ENCODE measurements around the gene EHD1. TPM values are rescaled to one million over a fixed set of nuclear protein-coding genes. Genes with fewer than 3 reads are reported as not detected.

EHD1 gene
- 81.4 and 117 TPM in 2 replicates for total RNA-seq (2014; rRNA removed; shearing (Covaris generic))

DNA sequence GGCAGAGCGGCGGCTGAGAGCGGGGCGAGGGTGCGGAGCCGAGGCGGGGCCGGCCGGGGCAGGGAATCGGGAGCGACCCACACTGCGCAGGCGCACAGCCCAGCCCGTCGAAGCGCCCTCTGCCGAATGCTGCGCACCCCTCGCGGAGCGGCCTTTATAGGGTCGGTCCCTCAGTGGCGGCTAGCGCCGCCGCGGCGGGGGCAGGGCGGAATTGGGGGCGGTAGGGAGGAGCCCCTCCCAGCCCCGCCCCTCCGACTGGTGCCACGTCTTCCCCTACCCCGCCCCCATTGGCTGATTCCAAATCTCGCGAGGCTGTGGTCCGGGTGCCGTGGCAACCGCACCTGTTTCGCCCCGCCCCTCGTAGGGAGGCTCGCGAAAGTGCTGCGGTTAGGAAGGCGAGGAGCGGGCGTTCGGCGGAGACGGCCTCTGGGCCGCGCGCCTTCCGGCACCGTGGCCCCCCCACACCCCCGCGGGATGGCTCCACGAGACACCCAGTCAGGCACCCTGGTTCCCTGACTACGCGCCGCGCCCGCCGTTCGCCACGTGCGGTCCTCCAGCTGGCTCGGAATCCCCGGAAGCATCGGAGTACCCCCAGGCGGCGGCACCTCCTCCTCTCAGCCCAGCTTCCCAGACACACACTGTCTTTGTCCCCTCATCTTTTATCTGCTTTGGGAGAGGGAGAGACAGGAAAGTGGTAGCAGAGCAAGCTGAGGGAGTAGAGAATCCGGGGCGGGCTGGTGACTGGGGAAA lies at the start of gene EHD1:
TSS of gene EHD1 (minus strand) at position 128 of the 750 bp plus-strand sequence. CDS start 157 bp downstream, outside the sequence.
- peak; percentile 94 for DNase-seq (ENCODE audit: low spot score)

DNA sequence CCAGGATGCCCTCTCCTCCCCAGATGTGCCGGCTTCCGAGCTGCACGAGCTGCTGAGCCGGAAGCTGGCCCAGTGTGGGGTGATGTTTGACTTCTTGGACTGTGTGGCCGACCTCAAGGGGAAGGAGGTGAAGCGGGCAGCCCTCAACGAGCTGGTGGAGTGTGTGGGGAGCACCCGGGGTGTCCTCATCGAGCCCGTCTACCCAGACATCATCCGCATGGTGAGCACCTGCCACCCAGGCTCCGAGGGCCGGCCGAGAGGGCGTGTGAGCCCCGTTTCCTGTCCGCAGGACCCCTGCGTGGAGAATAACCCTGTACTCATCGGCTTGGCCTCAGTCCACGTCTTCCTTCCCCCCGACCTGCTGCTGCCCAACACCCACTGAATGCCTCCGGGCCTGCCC lies 48.3 kb upstream of the EHD1 start:
- no peak for DNase-seq (ENCODE audit: low spot score)

DNA sequence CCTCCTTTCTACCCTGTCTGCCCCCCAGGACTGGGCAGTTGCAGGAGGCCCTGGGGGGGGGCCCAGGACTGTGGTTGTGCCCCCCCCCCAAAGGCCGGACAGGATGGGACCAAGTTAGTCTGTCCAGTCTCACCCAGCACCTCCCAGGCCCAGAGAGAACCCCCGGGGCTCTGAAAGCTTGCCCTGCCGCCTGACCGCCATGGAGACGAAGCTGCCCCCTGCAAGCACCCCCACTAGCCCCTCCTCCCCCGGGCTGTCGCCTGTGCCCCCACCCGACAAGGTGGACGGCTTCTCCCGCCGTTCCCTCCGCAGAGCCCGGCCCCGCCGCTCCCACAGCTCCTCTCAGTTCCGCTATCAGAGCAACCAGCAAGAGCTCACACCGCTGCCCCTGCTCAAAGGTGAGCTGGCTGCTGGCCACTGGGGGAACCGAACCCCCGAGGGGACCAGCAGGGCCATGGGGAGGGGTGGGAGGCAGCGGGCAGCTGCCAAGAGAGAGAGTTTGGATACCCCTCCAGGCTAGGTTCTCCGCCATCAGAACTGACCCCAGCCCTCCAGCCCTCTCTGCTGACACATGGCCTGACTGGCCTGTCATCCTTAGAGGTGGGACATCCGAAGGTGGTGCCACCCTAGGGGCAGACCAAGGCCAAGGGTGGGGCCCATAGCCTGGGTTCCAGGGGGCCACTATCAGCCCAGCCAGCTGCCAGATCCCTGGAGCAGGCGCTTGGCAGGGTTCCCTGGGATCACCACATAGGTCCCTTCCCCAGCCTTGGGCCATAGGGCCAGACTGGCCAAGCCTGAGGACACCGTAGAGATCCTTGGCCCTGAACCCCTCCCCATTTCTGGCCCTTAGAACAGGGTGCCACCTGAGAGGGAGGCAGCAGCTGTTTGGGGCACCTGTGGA lies 47.4 kb upstream of the EHD1 start:
- DNase-seq (ENCODE audit: low spot score) = no peak

DNA sequence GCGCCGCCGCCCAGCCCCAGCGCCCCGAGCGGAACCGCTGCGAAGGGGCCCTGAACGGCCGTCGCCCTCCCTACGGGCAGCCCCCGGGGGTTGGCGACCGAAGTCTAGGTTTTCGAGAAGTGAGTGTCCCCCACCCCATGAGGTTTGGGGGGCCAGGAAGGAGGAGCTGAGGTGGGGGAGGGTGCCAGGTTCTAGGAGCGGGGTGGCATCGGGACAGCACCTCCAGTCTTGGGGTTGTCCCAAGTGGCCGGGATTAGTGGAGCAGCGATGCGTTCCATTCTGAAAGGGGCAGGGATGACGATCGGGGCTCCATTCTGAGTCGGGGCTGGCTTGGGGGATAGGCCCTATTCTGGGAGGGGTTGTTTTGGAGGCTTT lies 46.5 kb upstream of the EHD1 start:
- DNase-seq (ENCODE audit: low spot score) = no peak

DNA sequence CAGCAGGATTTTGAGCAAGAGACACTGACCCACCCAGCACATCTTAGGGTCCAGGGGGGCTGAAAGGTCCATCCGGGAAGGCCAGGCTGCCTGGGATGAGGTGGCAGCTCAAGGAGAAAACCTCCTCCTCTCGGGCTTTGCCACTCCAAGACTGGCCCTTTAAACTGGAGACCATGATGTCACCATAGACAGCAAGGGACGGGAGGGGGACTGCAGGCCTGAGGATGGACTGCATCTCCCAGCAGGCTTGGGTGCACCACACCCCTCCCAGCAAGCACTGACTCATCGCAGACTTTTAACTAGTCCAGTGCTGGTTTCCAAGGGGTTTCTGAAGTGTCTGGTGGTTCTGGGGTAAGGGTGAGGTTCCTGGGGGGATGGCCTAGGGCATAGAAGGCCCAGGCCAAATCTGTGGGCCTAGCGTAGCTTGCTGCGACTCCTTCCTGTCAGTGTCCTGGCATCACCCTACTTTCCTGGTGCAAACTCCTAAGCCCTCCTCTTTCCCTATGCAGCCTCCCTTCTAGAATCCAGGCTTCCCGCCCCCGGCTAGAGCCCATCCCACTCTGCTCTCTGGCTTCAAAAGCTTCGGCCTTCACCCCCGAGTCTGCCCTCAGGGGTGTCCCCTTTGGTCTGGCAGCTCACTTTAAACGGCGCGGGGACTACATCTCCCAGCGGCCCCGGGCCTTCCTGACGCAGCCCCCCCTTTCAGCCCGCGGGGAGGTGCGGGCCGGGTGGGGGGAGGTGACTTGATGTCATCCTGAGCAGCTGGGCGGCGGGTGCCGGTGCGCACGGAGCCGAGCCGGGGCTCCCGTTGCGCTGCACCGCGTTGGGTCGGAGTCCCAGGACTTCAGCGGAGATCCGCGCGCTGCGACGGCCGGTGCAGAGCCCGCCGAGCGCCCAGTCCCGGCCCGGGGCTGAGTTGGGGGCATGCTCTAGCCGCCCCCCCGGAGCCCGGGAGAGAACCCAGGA lies 45.8 kb upstream of the EHD1 start, which contains the start of gene PPP2R5B:
TSS of gene PPP2R5B (plus strand) at position 746 of the 966 bp plus-strand sequence. CDS start 1,046 bp downstream, outside the sequence.
- DNase-seq (ENCODE audit: low spot score) = peak; percentile 95

DNA sequence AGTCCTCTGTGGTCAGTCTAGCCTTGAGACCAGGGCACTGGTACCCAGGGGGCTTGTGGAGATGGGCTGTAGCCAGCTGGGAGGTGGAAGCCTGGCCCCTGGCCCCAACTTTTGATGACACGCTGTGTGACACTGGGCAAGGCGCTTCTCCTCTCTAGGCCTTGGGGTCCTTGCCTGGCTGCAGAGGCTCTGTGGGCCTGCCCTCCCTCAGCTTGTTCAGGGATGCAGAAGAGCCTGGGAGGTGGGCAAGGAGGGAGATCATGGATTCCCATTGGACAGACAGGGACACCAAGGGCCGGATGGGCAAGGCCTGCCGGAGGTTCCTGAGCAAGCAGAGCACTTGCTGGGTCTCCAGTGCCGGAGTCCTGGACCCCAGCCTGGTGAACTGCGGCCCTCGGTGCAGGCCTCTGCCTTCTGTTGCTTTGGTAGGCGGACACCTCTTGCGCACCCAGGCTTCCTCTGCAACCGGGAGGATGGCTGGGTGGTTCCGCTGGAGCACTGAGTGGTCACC lies 44.8 kb upstream of the EHD1 start:
- DNase-seq (ENCODE audit: low spot score) = no peak

DNA sequence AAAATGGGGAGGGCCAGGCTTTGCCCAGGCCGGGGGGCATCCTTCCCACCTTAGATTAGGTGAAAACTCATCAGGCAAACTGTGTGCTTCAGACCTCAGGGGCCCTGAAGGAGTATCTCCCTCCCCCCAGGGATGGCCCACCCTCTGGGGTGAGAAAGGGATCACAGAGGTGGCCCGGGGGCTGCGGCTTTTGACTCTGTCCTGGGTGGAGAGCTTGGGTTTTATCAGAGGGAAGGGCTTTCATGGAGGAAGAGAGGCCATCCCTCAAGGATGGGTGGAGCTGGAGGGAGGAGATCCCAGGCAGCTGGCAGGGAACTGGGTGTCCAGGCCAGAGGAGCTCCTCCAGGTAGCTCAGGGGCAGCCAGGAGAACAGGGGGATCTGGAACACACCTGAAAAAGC lies 43.0 kb upstream of the EHD1 start:
- DNase-seq (ENCODE audit: low spot score) = no peak

DNA sequence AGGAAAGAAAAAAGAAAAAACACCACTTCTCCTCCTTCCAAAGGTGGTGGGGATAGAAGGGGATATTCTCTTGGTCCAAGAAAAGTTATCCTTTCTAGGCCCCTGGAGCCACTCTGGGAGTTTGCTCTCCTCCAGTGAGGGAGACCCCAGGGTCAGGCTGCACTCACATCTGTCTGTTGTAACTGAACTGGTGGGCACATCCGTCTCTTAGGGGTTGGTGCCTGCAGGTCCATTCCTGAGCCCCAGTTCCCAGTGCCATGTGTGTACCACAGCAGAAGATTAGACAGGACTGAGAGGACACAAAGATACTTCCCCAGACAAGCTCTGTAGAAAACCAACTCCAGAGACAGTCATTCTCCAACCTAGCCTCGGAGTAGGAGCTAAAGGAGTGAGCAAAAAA lies 41.7 kb upstream of the EHD1 start:
- no peak for DNase-seq (ENCODE audit: low spot score)

DNA sequence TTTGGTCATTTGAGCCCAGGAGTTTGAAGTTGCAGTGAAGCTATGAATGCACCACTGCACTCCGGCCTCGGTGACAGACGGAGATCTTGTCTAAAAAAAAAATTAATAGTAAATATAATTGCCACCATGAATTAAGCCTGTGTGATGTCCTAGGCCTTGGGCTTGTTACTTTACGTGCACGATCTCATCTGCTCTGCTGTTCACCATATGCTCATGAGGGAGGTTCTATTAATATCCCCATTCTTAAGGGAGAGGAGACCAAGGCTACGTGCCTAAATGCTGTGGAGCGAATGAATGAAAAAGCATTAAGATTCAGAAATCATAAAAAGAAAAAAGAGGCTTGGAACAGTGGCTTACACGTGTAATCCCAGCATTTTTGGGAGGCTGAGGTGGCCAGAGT lies 41.2 kb upstream of the EHD1 start:
- DNase-seq (ENCODE audit: low spot score) = no peak

DNA sequence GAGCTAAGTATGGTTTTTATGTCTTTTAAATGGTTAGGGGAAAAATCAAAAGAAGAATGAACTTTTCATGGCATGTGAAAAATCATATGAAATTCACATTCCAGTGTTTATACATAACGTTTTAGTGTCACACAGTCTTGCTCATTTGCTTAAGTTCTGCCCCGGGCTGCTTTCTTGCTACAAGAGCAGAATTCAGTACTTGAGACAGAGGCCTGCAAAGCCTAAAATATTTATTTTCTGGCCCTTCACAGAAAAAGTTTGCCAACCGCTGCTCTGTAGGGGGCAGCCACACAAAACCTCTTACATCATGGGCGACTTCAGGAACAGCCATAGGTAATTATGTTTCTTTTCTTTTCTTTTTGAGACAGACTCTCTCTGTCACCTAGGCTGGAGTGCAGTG lies 39.6 kb upstream of the EHD1 start:
- no peak for DNase-seq (ENCODE audit: low spot score)

DNA sequence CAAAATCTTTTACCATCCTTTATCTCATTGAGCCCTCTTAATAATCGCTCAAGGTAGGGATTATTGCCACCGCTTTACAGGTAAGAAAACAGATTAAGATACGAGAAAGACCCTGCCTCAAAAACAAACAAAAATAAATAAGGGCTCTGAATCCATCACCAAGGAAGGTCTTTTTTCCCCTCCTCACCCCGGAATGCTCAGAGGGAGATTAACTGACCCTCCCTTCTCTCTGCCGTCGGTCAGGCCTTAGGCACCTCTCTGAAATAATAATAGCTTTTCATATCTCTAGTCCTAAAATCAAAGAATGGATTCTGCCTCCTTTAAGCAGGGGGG lies 39.2 kb upstream of the EHD1 start:
- no peak for DNase-seq (ENCODE audit: low spot score)

DNA sequence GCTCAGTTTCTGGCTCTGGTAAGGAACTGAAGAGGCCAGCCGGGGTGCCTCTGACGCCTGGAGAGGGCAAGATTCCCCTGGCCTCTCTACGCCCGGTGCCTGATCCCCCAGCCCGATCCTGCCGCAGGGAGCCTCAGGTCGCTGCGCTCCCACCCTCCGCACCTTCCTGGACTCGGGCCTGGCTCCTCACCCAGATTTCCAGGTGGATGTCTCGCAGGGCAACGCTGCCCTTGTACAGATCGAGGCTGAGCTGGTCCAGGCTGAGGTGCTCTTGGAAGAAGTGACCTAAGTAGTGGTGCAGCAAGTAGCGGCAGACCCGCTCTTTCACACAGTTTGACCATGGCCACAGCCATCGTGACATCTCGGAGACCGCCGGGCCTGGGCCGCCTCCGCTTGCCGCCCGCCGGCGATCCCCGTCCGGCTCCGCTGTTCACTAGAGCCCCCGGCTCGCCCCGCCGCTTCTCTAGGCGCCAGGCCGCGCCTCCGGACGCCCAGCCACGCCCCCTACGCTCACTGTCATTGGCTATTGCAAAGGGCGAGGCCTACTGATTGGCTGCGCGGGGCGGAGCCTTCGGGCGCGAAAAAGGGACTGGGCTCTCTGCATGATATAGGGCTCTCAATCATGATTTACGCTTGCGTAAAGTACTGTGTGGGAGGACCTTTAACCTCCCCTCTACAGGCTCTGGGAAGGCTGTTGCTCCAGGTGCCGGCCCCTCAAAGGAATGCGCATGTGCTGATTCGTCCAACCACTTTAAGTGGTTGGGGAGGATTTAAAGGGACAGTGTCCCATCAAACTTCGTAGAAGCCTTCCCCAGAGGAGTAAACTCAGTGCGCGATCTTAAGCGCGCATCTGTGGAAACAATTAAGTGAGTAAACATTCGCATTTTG lies 38.6 kb upstream of the EHD1 start, which contains the start of gene ATG2A:
TSS of gene ATG2A (minus strand) at position 435 of the 888 bp plus-strand sequence. CDS start at position 361, 74 bp downstream.
- DNase-seq (ENCODE audit: low spot score) = peak; percentile 100

DNA sequence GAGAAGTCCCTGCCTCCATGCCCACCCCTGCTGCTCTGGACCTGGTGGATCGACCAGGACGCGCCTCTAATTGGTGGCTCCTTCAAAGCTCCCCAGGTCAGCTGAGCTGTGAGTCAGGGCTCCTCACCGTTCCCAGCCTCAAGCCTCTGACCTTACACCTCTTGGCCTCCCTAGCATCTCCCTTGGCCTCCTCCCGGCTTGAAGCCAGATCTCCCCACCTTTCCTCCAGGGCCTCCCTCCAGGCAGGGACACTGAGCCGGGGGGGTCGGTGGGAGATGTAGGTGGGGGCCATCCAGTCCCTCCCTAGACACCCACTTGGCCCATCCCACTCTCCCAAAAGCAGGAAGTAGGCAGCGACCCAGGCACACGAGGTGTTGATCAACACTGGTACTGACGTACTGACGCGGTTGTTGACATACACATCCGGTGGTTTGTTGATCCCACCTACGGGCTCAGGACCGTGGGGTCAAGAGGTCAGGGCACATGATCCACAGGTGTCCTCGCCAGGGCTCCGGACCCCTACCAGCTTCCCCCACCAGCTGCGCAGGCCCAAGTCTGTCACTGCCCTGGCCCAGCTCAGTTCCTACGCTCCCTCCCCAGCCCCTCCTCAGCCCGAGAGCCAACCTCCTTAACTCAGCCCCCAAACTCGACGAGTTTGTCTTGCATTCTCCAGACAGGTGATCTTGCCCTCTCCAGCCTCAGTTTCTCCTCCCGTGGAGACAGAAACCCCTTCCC lies 37.8 kb upstream of the EHD1 start:
- peak; percentile 42 for DNase-seq (ENCODE audit: low spot score)

DNA sequence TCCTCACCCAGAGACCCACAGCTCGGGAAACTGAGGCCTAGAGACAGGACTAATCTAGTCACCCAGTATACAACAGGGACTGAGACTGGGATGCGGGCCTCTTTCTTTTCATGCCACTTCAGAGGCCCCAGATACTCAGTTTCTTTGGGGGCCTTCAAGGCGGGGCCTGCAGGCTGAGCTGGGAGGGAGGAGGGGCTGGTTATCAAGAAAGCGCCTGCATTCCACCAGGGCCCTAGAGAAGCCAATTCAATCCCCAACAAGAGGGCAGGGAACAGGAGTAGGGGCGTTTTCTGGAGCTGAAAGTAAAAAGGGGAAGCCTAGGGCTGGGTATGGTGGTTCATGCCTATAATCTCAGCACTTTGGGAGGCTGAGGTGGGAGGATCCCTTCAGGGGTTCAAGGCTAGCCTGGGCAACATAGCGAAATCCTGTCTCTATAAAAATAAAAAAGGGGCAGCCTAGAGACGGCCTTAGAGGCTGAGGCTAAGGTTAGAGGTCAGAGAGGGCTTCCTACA lies 37.0 kb upstream of the EHD1 start:
- DNase-seq (ENCODE audit: low spot score) = no peak

DNA sequence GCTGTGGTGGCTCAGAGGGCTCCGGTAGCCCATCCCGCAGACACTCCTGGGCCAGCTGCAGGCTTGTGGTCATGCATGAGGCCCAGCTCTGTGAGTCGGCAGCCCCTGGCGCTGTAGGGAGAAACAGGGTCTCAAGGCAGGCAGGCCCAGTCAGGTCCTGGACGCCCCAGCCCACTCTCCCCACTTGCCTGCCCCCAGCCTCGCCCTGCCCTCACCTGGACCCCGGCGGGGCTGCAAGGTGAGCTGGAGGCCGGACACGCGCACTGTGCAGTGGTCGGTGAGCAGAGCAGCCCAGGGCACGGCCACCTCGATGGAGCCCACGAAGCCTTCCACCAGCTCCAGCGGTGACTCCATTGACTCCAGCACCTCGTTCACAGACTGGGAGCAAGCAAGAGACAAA lies 35.7 kb upstream of the EHD1 start:
- DNase-seq (ENCODE audit: low spot score) = no peak

DNA sequence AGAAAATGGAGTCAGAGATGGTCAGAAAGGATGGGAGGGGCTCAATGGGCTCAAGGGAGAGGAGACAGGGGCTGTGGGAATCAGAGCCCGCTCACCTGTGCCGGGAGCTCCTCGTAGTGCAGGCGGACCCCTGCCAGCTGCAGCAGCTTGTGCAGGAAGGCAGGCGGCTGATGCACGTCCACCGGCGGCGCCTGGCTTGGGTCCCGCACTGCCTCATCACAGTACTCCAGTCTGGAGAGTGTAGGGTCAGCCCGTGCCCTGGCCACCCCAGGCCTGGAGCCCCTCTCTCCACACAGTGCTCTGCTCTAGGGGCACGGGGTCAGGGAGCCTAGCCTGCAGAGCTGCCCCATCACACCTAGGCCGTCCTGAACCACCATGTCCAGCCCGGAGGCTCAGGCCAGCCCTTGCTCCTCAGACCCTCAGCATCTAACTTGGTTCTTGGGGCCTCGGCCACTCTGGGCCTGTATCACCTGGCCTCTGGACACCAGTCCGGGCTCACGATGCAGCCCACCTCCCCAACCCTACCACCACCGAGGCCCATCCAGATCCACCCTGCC lies 34.8 kb upstream of the EHD1 start:
- no peak for DNase-seq (ENCODE audit: low spot score)

DNA sequence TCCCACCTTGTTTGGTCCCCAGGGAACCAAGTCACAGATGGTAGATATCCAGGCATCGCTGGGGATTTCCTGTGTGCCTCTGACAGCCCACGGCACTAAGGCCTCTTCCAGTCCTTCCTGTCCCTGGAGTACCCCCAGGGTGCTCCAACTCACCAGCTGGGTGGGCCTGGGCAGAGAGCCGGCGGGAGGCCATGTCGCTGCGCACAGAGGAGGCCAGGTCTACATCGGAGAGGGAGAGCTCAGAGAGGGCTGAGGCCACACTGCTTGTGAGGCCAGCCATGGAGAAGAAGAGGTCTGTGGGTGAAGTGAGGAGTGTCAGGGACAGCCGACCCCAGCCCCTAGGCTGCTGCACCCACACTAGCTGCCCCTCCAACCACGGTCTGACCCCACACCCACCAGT lies 33.3 kb upstream of the EHD1 start:
- no peak for DNase-seq (ENCODE audit: low spot score)

DNA sequence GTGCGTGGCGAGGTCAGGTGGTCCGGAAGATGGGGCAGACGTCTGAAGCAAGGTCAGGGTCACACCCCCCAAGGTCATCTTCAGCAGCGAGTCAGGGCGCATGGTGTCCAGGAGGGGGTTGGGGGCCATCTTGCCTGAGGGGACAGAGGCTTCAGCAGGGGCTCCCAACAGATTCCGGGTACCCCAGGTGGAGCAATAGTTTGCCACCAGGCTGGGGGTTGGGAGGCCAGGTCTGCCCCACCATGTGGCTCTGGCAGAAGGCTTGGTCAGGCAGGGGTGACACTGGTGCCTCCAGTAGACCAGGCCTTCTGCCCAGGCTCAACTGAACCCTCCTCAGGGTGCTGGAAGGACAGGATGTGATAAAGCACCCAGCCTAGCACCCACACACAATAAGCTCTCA lies 32.7 kb upstream of the EHD1 start:
- DNase-seq (ENCODE audit: low spot score) = no peak

DNA sequence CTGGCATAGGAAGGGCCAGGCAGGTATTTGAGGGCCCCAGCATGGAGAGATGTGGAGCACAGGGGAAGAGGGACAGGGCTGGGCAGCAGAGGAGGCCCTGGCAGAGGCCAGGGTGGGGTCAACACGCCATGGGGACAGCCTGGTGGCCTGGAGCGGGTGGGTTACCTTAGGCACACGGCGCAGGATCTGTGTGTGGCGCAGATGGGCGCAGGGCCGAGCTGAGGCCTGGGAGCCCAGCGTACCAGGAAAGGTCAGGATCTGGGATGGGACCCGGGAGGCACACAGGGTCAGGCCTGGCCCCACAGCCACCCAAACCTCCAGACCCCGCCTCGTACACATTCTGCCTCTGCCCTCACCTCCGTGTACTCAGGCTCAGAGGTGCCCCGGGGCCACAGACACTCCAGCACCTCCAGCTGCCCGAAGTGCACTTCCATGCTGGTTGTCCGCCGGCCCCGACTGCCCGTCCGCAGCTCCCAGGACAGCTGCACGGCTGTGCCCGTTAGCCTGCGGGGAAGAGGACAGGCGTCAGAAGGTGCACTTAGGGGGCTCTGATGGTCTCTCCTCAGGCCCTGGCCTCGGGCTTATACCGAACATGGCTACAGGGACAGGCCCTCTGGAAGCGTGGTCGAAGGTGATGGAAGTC lies 32.2 kb upstream of the EHD1 start:
- no peak for DNase-seq (ENCODE audit: low spot score)
